ENCODE measurements around the gene ARFGEF3. TPM values are rescaled to one million over a fixed set of nuclear protein-coding genes. Genes with fewer than 3 reads are reported as not detected.
A peak's percentile ranks its signal among the peaks of the same experiment; 100 is the strongest.
"Not testable (repeated sequence)": the region's sequence is repeated elsewhere in the genome, so short reads cannot be mapped to it uniquely, and the experiment has no call there.

The ARFGEF3 gene
- total RNA-seq, 1 experiment from 2014 or later = 0.82 TPM

DNA sequence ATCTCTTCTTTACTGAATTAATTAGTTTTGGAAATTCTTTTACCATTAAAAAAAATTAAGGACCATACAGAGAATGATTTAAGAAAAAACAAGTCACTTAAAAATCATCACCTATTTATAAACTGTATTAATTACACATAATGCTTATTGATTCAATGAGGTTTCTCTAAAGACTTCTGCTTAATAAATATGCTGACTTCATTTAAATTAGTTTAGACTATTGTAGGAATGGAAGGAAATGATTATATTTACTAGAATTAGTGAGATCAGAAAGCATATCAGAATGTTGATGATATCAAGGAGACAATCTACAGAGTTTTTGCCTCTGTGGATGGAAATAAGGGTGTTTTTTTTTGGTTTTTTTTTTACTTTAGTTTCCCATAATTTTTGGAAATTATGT lies 181.4 kb downstream of the ARFGEF3 start:
- DNase-seq (ENCODE audit: low read depth, low spot score) = no peak
- in situ Hi-C loops (cut with HindIII; ENCODE audit: low pct_unique_long_range_greater_than_20kb, low sequenced_read_pairs) = no loop called here

DNA sequence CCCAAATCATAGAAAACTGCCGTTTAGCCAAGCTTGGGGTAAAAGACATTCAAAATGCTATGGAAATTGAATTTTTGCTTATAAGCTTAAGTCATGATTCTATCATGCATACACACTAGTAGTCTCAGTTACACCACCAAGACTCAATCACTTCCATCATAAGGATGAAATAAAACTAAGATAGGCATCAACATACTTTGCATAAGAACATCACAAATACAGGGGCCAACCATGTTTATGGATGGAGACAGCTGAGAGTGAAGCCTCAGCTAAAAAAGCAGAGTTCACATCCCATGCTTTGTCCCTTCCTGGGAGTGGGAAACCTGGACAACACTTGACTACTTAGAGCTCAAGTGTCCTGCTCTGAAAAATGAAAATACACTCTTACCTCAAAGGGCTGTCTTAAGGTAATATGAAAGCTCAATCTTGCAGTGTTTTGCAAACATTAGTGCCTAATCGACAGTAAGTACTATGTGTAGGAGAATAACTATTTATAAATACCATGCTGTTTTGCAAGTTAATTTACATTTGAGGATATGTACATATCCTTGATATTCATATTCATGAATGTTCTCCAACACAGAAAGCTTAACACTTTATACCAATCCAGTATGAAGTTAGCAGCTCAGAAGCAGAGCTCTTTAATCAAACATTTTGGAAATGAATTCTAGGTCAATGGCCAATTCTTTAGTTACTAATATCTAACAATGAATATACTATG lies 184.0 kb downstream of the ARFGEF3 start:
- no peak for DNase-seq (ENCODE audit: low read depth, low spot score)
- in situ Hi-C loops (cut with HindIII; ENCODE audit: low pct_unique_long_range_greater_than_20kb, low sequenced_read_pairs) = no loop called here

DNA sequence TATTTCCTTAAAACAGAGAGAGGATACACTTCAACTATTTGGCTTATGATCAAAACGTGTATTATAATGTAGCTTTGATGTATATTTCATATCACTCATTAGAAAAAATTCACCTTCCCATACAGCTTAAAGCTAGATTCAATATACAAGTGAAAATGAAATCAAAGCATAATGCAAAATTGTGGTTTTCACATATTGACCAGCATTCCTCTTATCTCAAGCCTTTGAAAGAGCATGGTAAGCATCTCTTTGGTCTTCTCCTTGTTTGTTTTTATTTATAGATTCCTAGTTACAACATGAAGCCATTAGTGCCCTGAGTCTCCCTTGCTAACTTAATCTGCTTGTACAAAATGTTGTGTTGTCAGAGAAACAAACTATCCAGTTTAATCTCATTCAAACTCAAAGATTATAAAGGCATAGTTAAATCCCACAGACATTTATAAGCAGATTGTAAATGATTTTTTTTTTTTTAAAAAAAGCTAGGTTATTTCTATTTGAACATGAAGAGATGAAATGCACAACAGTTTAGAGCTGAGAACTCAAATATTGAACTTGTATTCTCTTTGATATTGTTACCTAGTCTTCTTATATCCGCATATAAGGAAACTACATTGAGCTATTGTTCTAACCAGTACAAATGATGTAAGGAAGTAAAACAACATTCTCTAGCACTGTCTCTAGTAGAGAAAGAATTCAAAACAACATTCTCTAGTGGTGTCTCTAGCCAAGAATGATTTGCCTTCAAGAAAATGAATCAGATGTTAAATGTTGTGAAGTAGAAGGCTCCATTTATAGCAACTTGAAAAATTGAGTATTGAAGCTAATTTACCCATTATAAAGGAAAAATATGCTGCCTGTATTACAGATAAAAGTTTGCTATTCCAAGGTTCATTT lies 184.8 kb downstream of the ARFGEF3 start:
- no peak for DNase-seq (ENCODE audit: low read depth, low spot score)
- in situ Hi-C loops (cut with HindIII; ENCODE audit: low pct_unique_long_range_greater_than_20kb, low sequenced_read_pairs) = no loop called here

DNA sequence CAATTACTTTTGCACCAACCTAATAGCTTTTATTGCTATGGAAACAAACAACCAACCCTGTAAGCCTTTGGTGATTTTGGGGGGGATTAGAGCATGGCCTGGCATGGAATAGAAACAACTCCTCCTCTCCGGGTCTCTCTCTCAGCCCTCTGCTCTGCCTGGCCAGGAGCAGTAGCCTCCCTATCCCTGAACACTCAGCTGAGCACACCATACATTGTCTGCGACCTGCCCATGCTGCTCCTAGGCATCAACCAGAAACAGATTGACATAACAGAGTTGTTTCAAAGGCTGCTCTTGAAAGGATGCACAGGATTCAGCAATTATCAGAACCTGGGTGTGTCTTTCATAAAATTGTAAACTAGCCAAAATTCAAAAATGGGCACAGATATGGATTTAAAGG lies 186.1 kb downstream of the ARFGEF3 start:
- in situ Hi-C loops (cut with HindIII; ENCODE audit: low pct_unique_long_range_greater_than_20kb, low sequenced_read_pairs) = no loop called here
- DNase-seq (ENCODE audit: low read depth, low spot score) = no peak

DNA sequence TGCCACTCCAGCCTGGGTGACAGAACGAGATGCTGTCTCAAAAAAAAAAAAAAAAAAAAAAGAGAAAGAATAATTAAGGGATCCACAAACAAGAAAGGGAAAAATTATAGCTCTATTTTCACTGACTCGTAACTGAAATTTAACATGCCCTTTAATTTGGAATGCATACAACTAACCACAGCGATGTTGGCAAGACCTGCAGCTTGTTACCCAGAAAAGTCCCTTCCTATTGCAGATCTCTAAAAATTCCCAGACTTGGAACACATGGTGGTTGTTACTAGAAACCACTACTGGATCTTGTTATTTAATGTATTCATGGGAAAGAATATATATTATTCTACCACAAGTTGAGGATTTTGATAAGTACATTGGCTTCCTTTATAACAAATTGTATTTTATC lies 188.2 kb downstream of the ARFGEF3 start:
- in situ Hi-C loops (cut with HindIII; ENCODE audit: low pct_unique_long_range_greater_than_20kb, low sequenced_read_pairs) = no loop called here

DNA sequence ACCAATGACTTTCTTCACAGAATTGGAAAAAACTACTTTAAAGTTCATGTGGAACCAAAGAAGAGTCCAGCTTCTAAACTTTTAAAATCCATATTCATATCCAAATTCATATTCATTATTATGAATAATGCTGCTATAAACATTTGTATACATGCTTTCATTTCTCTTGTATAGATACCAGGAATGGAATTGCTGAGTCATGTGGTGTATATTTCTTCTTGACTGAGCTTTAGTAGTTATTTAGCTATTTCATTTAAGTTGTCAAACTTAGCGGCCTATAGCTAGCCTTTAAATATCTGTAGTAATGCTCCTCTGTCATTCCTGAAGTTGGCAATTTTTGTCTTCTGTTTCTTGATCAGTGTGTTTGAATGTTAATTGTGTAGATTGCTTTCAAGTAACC lies 196.2 kb downstream of the ARFGEF3 start:
- no peak for DNase-seq (ENCODE audit: low read depth, low spot score)
- in situ Hi-C loops (cut with HindIII; ENCODE audit: low pct_unique_long_range_greater_than_20kb, low sequenced_read_pairs) = no loop called here

More for the DNA sequence above, 188.2 kb downstream of the ARFGEF3 start:
- DNase-seq (ENCODE audit: low read depth, low spot score) = no peak

DNA sequence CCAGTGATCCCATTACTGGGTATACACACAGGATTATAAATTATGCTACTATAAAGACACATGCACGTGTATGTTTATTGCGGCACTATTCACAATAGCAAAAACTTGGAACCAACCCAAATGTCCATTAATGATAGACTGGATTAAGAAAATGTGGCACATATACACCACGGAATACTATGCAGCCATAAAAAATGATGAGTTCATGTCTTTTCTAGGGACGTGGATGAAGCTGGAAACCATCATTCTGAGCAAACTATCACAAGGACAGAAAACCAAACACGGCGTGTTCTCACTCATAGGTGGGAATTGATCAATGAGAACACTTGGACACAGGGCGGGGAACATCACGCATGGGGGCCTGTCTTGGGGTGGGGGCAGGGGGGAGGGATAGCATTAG lies 206.9 kb downstream of the ARFGEF3 start:
- in situ Hi-C loops (cut with HindIII; ENCODE audit: low pct_unique_long_range_greater_than_20kb, low sequenced_read_pairs); DNase-seq (ENCODE audit: low read depth, low spot score): not testable (repeated sequence)

DNA sequence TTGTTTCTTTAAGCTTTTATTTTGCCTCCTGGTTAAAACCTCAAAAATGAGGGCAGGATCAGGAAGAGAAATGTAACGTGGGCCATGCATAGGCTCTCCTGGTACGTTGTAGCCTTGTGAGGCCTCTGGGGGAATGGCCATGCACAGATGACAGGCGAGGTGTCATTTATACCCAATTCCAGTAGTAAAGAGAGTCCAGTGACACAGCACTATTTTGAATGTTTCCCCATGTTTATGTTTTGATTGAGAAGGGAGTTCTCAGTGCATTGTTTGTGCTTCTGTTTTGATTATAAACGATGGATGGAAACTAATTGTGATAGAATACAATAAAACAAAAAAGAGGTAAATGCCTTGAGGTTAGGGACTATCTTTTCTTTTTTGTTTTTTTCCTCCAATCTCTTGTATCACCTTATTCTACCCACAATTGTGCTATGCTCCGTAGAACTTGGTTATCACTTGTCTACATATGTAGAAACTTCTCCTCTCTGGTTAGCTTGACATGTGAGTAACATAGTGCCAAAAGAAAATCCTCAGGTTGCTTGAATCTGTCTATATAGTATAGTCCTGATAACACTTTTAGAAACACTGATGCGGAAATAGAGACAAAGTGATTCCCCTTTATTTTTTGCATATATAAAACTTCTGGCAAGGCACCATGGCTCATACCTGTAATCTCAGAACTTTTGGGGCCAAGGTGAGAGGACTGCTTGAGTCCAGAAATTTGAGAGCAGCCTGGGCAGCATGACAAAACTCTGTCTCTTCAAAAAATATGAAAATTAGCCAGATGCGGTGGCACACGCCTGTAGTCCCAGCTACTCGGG lies 209.1 kb downstream of the ARFGEF3 start:
- no peak for DNase-seq (ENCODE audit: low read depth, low spot score)
- in situ Hi-C loops (cut with HindIII; ENCODE audit: low pct_unique_long_range_greater_than_20kb, low sequenced_read_pairs) = no loop called here

DNA sequence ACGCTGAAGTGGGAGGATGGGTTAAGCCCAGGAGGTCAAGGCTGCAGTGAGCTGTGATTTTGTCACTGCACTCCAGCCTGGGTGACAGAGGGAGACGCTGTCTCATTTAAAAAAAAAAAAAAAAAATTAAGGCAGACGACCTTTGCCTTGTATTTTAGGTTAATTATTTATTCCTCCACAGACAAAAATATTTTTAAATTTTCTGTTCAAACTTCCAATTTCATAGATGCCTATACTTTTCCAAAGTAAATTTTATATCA lies 209.6 kb downstream of the ARFGEF3 start:
- no peak for DNase-seq (ENCODE audit: low read depth, low spot score)
- in situ Hi-C loops (cut with HindIII; ENCODE audit: low pct_unique_long_range_greater_than_20kb, low sequenced_read_pairs) = no loop called here

DNA sequence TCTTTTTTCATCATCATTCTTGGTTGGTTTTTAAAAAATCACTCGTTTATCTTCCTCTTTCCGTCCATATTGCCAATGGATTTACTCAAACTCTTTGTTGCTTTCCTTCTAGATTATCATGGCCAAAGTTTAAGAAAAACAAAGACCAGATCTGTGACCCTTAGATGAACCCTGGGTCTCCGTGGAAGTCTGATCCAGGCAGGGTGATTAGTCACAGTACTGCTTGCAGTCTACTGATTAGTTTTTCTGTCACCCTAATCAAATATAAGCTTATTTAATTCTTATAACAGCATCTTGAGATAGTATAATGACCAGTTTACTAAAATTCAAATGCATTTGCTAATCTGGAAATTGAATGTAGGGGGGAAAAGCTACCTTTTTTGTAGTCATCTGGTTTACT lies 210.0 kb downstream of the ARFGEF3 start:
- in situ Hi-C loops (cut with HindIII; ENCODE audit: low pct_unique_long_range_greater_than_20kb, low sequenced_read_pairs) = no loop called here
- DNase-seq (ENCODE audit: low read depth, low spot score) = no peak

DNA sequence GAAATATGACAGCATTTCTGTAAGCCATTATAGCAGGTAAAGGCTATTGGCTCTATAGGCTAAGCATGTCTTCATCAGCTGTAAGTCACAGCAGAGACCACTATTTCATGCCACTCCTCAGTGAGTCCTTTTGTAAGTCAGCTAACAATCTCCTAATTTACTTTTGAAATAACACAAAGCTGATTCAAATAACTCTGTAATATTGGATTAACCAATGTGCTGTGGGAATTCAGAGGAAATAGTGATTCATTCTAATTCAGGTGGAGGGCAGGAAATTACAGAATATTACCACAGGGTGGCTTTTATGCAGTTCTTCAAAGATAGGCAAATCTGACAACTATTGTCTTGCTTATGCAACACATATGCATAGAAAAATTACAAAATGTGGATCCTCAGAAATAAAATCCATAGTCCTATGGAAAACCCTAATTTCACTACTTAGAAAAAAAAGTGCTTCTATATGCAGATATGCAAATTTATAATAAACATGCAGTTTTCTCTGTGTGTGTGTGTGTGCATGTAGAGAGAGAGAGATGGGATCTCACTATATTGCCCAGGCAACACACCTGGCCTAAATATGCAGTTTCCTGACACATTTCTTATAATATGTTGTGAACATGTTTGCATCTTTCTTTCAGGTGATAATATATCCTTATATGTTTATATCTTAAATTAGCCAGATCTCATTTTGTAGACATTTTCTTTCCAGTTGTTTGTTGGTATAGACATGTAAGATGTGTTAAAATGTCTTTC lies 211.1 kb downstream of the ARFGEF3 start:
- DNase-seq (ENCODE audit: low read depth, low spot score) = peak; percentile 11
- in situ Hi-C loops (cut with HindIII; ENCODE audit: low pct_unique_long_range_greater_than_20kb, low sequenced_read_pairs) = no loop called here

DNA sequence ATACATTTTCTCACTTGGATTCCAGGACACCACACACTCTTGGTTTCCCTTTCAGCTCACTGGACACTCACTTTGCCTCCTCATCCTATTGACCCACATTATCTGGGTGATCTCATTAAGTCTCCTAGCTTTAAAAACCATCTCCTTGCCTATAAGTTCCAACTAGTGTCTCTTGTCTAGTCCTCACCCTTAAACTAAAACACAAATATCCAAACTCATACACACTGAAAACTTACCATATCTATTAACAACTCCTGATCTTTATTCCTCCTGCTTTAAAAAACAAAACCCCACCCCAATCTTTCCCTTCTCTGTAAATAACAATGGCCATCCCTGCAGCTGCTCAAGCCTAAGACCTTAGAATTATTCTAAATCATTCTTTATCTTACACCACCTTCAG lies 212.5 kb downstream of the ARFGEF3 start:
- in situ Hi-C loops (cut with HindIII; ENCODE audit: low pct_unique_long_range_greater_than_20kb, low sequenced_read_pairs) = no loop called here
- no peak for DNase-seq (ENCODE audit: low read depth, low spot score)

DNA sequence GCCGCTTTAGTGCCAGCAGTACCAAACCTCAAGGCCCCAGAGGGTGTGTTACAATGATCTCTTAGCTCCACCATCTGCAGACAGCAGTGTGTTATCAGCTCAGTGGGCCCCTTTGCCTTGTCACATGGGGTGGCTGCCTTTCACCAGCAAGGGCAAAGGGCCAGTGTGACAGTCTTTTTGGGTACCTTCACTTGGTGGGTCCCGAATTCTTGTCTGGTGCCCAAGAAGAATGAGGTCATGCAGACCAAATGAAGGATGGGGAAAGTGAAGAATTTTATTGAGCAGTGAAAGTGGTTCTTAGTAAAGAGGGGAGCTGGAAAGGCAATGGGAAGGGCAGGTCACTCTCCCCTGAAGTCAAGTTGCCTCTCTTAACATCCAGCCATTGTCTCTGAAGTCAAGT lies 213.1 kb downstream of the ARFGEF3 start:
- in situ Hi-C loops (cut with HindIII; ENCODE audit: low pct_unique_long_range_greater_than_20kb, low sequenced_read_pairs) = no loop called here
- no peak for DNase-seq (ENCODE audit: low read depth, low spot score)

DNA sequence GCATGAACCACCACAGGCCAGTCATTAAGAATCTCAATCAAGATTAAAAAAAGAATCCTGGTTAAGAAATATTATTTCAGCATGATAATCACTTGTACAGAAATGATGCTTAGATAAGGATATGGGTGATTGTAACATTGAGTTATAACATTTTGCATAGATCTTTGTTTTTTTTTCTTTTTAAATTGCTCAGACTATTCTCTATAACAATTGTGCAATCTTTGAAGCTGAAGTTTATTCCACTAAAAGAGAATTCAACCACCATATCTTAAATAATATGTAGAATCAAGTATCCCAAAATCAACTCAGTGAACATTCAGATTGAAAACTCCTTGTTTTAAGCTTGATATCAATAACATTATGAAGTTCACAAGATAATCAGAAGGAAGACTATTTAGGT lies 215.3 kb downstream of the ARFGEF3 start:
- in situ Hi-C loops (cut with HindIII; ENCODE audit: low pct_unique_long_range_greater_than_20kb, low sequenced_read_pairs) = no loop called here
- DNase-seq (ENCODE audit: low read depth, low spot score) = no peak

DNA sequence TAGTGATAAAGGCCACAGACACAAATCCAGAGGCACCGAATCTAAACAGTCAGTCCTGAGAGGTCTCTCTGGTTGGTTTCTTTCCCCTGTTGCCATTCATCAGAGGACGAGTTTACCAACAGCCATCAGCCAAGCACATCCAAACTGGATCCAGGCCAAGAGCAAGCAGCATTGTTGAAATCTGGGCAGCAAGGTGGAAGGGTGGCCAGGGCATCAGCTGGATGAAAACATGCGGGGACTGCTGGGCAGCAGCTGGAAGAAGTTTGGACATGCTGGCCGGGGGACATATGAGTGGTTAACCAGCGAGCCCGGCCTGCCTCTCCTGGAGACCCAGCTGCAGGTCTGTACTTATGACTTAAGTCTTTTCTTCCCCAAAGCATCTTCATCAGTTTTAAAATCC lies 216.1 kb downstream of the ARFGEF3 start, which contains the start of gene SMIM28:
Gene SMIM28, plus strand, starts transcription at position 62 of the 400 bp plus-strand sequence. Its CDS starts 168 bp downstream, at position 230.
- in situ Hi-C loops (cut with HindIII; ENCODE audit: low pct_unique_long_range_greater_than_20kb, low sequenced_read_pairs) = no loop called here
- no peak for DNase-seq (ENCODE audit: low read depth, low spot score)

DNA sequence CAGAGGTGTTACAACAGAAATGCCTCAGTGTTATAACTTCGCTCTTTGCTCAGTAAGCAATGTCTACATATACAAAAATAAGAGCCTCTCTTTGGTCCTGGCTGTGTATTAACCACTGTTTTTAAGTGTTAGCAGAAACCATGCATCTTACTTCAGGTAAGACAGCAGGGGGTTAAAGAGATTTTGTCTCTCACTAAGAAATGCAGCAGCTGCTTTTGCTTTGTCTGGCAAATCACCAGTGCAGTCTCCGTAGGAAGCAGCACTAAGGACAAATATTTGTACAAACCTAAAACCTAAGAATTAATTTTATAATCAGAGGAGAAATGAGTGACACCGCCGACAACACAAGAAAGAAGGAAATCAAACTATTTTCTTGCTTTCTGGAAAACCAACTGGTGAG lies 216.7 kb downstream of the ARFGEF3 start:
- in situ Hi-C loops (cut with HindIII; ENCODE audit: low pct_unique_long_range_greater_than_20kb, low sequenced_read_pairs) = no loop called here
- DNase-seq (ENCODE audit: low read depth, low spot score) = no peak

DNA sequence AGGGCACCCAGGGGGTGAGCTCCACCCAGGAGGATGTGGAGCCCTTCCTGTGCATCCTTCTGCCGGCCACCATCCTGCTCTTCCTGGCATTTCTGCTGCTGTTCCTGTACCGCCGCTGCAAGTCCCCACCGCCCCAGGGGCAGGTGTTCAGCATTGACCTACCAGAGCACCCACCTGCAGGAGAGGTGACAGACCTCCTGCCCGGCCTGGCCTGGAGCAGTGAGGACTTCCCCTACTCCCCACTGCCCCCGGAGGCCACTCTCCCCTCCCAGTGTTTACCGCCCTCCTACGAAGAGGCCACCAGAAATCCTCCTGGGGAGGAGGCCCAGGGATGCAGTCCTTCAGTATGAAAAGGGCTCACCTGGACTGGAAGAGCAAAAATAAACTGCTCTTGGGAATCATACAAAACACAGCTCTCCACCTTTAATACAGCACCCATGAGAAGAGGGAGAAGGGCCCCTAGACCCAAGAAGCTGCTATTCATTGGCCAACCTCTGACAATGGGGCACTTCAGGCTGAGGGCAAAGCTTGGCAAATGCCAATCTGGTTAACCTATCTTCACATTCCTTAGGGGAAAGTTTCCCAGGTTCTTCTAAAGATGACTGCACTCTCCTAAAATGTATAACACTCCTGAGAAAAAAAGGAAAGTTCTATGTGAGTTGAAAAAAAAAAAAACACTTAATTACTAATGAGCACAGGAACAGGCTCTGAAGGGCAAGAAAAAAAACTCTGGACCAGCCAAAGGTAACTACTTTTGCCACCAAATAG lies 220.9 kb downstream of the ARFGEF3 start:
- in situ Hi-C loops (cut with HindIII; ENCODE audit: low pct_unique_long_range_greater_than_20kb, low sequenced_read_pairs) = no loop called here
- no peak for DNase-seq (ENCODE audit: low read depth, low spot score)

All from SK-MEL-5 (cell line).